Endothelial cell of coronary artery (primary cell): ENCODE measurements around the gene TEX51. TPM values are rescaled to one million over a fixed set of nuclear protein-coding genes. Genes with fewer than 3 reads are reported as not detected.

Experiments
- total RNA-seq: library from RNA; depleted of rRNA; stranded (reverse); fragments of >200 nt; gene quantifications from 2 replicates; pipeline ENCODE4 v1.2.3, GENCODE V29; 2014

Gene TEX51
- not detected in 2 replicates for total RNA-seq

GRCh38 chr2:126898636-126899035 lies at the start of gene TEX51:
TSS of gene TEX51 (plus strand) at chr2:126898890. CDS start at chr2:126898919, 29 bp downstream.

Other genes starting within 250 kb of the TEX51 start
- gene GYPC, start 242.7 kb upstream of the TEX51 start, total RNA-seq = 5.1 and 5.8 TPM in 2 replicates
- gene BIN1, start 208.3 kb downstream of the TEX51 start, total RNA-seq = 68.0 and 70.7 TPM in 2 replicates